VCaP (cell line): ENCODE results near the gene USP17L30.

ENCODE experiments used
- H3K27ac ChIP-seq: fragments of 450-650 bp; 2 replicates; pipeline ENCODE4 v1.5.1; 2017
- CTCF ChIP-seq: fragments of 450-650 bp; conservative IDR thresholded peaks from 2 replicates; pipeline ENCODE4 v1.5.1; 2017; ENCODE audit warnings: mild to moderate bottlenecking, moderate library complexity

The USP17L30 gene

GRCh38 chr4:9409793-9410192 lies 46.9 kb downstream of the USP17L30 start:
- H3K27ac ChIP-seq = no peak overlapping the region
- no peak for TF ChIP-seq CTCF
